Vagina (tissue), 2 donors: ENCODE results near the gene OR2V2.

Experiments
- POLR2A ChIP-seq, 2 donors: fragments of 450-650 bp; IDR thresholded peaks; one replicate each; pipeline ENCODE4 v1.6.1; 2017; ENCODE audit warnings: antibody characterized with exemption in 2 of 2, mild to moderate bottlenecking in 2 of 2, moderate library complexity in 2 of 2
- POLR2AphosphoS5 ChIP-seq, 2 donors: sonication (generic); formaldehyde crosslinking; IDR thresholded peaks; one replicate each; pipeline ENCODE4 v1.9.0; 2017; ENCODE audit warnings: antibody characterized with exemption in 2 of 2, mild to moderate bottlenecking in 2 of 2, low read depth in 1 of 2; ENCODE audit not compliant: insufficient read depth in 1 of 2
- TF ChIP-seq, protein P1 (sequence below), 3 experiments: fragments of 450-650 bp in 2 of 3; fragments of 200-600 bp in 1 of 3; sonication (generic) in 1 of 3; IDR thresholded peaks; one replicate each; pipeline ENCODE4 v1.5.1; 2017 to 2019; ENCODE audit warnings: antibody characterized with exemption in 3 of 3, mild to moderate bottlenecking in 2 of 3, moderate library complexity in 2 of 3

DNA sequence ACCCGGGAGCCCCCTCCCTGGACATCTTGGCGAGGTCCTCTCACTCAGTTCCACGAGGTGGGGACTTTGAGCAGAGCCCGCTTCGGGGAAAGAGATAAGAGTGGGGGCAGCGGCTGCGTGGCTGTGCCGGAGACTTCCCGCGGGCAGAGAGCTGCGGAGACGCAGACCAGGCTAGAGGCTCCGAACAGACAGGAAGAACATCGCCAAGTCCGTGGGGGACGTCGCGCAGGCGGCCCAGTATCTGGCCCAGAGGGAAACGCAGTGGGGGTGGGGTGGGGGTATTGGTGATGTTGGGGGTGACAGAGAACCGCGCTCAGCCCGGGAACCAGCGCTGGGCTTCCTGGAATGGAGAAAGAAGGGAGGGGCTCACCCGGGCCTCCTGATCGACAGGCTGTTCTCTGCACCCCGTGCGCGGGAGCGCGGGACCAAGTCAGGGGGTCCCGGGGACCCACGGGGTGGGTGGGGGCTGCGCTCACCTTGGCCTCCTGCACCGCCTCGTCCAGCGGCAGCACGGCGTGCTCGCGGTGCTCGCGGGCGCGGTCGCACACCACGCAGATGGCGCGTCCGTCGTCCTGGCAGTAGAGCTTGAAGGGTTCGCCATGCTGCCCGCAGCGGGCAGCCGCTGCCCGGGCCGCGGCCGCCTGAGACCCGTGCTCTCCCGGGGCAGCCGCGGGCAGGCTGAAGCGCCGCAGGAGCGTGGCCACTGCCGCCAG is 56.9 kb downstream of the OR2V2 start:
- TF ChIP-seq, protein P1, sequence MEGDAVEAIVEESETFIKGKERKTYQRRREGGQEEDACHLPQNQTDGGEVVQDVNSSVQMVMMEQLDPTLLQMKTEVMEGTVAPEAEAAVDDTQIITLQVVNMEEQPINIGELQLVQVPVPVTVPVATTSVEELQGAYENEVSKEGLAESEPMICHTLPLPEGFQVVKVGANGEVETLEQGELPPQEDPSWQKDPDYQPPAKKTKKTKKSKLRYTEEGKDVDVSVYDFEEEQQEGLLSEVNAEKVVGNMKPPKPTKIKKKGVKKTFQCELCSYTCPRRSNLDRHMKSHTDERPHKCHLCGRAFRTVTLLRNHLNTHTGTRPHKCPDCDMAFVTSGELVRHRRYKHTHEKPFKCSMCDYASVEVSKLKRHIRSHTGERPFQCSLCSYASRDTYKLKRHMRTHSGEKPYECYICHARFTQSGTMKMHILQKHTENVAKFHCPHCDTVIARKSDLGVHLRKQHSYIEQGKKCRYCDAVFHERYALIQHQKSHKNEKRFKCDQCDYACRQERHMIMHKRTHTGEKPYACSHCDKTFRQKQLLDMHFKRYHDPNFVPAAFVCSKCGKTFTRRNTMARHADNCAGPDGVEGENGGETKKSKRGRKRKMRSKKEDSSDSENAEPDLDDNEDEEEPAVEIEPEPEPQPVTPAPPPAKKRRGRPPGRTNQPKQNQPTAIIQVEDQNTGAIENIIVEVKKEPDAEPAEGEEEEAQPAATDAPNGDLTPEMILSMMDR (IDR thresholded peaks at IDR 0.05): no peak
- TF ChIP-seq POLR2AphosphoS5 (IDR thresholded peaks at IDR 0.05; ENCODE audit: insufficient read depth in 1 of 2, low read depth in 1 of 2) (no peak), POLR2A (IDR thresholded peaks at IDR 0.05) (no peak)
